ENCODE data around the gene ADAM12. TPM values are rescaled to one million over a fixed set of nuclear protein-coding genes. Genes with fewer than 3 reads are reported as not detected.
"Not testable (repeated sequence)": the region's sequence is repeated elsewhere in the genome, so short reads cannot be mapped to it uniquely, and the experiment has no call there.

ADAM12 gene
- total RNA-seq, 1 donor from 2014 or later = not detected

DNA sequence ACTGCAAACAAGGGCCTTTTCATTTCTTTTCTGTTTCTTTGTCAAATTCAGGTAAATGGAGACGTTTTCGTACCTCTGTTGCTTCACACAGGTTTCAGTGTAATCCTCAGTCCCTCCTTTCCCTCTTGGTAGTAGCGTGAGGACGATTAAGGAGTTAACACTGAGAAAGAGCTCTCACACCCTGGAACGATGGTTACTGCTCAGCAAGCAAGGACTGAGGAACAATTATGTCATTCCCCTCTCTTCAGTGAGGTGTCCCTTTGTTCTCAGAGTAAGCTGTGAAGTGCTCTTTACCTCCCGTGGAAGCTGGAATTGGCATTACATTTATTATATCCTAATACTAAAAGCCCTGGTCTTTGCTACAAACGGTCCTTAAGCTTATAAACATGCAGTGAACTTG, 396.0 kb downstream of the ADAM12 start:
- DNase-seq (ENCODE audit: low spot score) (no peak), ATAC-seq (no peak)

DNA sequence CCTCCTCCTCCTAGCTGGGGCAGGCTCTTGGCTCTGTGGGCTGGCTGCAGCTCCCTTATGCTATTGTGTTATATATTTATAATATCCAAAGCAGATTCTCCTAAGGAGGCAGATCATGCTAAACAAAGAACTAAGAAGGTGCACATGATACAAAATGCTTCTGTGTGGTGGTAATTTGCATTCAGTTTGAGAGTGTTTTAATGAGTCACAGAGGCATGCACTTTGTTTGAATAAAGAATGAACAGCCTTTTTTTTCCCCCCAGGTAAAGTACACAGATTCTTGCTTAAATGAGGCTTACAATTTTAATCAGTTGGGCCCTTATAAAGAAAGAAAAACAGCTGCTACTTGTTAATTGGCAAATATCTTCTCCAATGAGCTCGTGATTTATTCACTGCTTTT, 396.9 kb downstream of the ADAM12 start:
- ATAC-seq (no peak), DNase-seq (ENCODE audit: low spot score) (no peak)

DNA sequence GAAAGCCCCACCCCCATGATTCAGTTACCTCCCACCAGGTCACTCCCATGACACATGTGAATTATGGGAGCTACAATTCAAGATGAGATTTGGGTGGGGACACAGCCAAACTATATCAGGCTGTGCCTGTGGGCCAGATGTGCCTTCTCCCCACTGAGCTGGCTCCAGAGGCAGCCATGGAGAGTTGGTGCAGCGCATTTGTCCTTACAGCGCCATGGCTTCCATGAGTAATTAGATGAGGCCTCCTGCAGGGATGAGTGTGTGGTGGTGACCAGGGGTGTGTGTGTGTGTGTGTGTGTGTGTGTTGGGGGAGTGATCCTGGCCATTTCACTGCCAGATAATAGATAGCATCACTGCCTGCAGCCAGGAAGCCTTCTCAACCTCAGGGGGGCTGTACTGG, 397.3 kb downstream of the ADAM12 start:
- no peak for ATAC-seq
- DNase-seq (ENCODE audit: low spot score) = no peak

DNA sequence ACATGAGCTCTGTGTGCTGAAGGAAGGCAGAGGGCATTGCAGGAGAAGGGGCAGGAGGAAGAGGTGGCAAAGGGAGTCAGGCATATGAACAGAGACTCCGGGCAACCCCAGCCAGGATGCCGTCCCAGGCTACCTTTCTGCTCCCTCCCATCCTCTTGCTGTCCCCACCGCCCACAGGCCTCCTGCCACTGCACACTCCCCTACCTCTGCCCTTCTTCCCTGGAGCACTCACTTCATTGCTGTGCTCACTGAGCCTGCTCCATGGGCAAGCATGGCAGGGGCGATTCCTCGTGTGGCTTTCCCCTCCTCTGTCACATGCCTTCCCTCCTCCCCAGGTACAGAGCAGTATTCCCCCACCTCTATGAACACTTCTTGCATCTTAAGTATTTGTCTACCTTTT, 398.5 kb downstream of the ADAM12 start:
- DNase-seq (ENCODE audit: low spot score) = no peak
- ATAC-seq = no peak

DNA sequence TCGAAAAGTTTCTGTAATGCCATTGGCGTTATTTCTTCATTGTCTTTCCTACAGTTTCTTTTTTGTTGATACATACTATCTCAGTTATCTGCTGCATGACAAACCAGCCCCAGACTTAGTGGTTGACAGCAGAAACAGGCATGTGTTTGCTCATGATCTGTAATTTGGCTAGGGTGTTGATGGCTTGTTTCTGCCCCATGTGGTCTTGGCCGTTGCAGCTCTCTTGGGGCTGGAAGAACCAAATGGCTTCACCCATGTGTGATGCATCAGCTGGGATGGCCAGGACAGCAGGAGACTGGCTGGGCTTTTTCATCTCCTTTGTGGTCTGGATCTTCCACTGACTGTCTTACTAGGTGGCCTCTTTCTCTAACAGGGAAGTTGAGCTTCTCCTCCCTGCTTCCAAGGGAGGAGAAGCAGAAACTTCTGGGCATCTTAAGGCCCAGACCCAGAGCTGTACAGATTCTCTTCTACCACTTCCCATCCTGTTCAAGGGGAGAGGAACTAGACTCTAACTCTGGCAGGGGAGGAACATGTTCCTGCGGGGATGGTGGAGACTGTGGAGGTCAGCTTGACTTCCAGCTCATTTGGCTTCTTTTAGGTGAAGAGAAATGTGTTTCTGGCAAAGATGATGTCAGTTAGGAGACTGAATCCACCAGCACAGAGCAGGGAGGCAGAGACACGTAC, 402.6 kb downstream of the ADAM12 start:
- no peak for ATAC-seq
- DNase-seq (ENCODE audit: low spot score) = no peak

DNA sequence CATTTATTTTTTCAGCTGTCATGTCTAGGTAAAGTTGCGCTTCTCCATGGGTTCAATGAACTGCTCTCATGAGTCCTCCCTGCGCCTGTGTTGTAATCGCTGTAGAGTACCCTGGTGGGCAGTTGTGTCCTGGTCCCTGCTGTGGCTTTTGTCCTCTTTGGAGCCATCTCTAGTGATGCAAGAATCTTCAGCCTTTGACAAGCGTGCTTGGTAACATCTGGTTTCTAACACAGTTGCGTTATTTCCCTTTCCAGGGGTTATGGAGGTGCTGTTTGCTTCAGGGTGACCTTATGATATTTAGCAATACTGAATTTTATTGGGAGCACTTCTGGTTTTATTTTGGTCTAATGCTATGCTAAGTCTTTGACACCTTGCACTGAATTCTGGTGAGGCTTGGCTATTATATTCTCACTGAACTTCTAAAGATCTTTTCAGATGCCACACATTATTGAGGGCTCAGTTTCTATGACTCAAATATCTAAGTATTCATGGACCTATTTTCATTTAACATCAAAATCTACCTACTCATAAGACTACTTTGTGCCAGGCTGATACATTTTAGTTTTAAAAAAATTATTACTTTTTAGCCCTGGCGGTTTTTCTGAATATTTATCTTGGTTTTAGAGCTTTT, 403.3 kb downstream of the ADAM12 start:
- ATAC-seq = no peak
- no peak for DNase-seq (ENCODE audit: low spot score)

DNA sequence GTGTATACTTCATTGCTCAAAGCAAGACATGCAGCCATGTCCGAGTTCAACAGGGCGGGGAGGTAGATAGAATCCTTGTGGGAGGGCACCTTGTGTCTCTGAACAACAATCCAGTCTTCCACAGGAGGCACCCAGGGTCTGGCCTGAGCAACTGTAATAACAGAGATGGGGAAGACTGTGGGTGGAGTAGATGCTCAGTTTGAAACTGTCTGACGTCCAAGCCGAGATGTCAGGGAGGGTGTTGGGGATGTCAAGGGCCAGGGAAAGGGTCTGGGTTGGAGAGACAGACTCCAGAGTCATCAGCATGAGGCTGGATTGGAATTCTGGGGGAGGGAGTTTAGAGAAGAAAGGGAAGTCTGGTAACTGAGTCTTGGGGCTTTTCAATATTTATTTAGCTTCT, 403.9 kb downstream of the ADAM12 start:
- no peak for DNase-seq (ENCODE audit: low spot score)

DNA sequence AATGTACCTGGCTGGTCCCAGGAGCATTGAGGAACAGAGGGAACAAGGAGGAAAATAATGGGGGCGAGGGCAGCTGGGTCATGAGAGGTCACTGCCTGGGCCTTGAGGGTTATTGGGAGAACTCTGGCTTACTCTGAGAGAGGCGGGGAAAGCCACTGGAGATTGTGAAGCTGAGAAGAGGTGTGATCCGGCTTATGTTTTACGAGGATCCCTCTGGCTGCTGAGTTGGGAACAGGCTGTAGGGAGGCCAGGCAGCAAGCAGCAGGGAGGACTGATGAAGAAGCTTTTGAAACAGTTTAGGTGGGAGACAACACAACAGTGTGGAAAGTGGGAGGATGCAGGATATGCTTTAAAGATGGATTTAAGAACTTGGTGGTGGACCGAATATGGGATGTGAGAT, 404.6 kb downstream of the ADAM12 start:
- ATAC-seq (no peak), DNase-seq (ENCODE audit: low spot score) (no peak)

More for the DNA sequence above, 403.9 kb downstream of the ADAM12 start:
- no peak for ATAC-seq

DNA sequence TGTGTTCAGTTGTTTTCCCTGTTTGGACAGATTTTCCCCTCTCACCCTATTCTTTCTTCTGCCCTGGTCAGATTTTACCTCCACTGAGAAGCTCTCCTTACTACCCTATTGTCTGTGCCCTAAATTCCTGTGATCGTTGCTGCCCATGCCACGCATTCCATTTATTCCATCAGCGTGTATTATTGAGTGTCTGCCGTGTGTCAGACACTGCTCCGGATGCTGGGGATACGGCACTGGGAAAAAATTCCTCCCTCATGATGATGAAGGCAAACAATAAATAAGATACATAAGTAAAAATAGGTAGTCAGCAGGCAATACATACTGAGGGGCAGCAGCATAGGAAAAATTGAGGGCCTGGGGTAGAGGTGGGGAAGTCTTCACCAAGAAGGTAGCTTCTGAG, 405.1 kb downstream of the ADAM12 start:
- ATAC-seq (no peak), DNase-seq (ENCODE audit: low spot score) (no peak)

DNA sequence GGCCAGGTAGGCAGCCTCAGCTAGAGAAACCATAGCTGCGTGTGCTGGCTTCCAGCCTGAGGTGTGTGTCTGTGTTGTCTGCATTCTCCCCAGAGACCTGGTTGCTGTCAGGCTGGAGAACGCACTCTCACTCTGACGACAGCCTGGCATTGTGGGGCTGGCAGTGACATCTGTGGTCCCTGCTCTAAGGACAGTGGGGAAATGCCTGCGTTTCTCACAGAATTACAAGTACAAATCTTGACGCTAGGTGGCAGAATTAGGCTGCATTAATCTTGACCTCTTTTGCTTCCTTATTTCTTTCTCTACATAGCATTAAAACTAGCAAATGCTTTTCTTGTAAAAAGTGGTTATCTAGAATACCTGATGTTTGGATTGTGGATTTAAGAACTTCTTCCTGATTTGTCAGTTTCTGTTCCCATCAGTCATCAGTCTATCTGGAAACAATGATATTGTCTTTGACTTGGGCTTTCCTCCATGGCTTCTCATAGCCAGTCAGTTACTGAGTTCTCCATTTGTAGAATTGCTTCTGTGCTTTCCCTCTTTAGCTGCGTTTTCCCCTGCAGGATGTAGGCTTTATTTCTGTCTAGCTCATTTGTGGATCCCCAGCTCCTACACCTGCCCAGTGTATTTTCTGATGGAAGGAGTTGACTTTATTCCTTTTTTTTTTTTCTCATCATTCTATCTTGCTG, 405.9 kb downstream of the ADAM12 start:
- peak; percentile 89 for ATAC-seq
- DNase-seq (ENCODE audit: low spot score) = no peak

DNA sequence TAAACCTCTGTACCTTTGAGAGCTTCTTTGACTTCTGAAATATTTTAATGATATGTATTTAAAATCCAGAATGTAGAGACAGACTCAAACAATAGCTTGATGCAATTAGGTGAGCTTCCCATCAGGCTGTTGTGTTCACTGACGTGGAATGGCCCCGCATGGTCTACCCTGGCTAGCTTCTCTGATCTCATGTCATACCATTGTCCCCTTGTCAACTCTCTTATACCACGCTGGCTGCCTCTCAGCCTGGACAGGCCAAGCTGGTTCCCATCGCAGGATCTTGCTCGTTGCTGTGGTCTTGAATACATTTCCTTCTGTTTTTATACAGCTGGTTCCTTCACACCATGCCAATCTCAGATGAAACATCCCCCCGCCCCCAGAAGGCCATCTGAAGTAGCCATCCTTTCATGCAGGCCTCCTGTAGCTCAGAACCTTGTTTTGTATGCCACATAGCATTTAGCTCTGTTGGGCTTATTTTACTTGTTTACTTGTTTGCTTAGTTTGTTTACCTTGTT, 407.7 kb downstream of the ADAM12 start:
- ATAC-seq = no peak
- DNase-seq (ENCODE audit: low spot score) = no peak

DNA sequence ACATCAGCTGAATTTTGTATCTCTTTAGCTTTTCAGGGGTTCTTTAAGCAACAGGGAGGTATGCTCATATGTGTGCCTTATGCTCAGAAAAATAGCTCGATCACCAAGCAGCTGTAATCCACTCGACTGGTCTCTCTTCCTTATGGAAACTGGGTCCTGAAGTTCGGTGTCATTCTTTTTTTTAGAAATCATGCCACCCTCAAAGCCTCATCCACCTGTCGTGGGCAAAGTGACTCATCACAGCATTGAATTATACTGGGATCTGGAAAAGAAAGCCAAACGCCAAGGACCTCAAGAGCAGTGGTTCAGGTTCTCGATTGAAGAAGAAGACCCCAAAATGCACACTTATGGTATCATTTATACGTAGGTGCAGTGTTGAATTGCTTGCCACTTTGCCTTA, 408.3 kb downstream of the ADAM12 start:
- ATAC-seq (no peak), DNase-seq (ENCODE audit: low spot score) (no peak)

DNA sequence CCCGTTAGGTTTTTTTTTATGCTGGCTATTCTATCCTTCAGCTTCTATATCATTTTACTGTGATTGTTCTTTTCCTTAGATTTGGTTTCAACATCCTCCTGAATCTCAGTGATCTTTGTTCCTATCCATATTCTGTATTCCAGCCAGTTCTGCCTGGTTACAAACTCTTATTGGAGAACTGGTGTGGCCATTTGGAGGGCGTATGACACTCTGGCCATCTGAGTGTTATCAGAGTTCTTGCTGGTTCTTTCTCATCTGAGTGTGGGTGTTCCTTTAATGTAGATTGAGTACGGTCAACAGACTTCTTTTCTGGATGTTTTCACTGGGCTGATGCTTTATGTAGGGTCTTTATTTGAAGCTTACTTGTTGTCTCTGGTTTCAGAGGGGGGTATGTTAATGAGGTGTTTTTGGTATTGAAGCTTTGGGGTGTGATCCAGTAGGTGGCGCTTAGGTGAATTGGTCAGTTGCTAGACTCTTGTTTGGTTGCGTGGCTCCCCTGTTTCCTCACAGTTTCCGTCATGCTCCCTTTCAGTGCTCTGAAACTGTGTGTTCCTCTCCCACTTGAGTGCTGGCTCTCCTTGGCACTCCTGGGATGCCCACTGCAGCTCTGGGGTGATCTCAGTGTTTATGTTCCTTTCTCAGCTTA, 411.2 kb downstream of the ADAM12 start:
- DNase-seq (ENCODE audit: low spot score) (no peak), ATAC-seq (no peak)

DNA sequence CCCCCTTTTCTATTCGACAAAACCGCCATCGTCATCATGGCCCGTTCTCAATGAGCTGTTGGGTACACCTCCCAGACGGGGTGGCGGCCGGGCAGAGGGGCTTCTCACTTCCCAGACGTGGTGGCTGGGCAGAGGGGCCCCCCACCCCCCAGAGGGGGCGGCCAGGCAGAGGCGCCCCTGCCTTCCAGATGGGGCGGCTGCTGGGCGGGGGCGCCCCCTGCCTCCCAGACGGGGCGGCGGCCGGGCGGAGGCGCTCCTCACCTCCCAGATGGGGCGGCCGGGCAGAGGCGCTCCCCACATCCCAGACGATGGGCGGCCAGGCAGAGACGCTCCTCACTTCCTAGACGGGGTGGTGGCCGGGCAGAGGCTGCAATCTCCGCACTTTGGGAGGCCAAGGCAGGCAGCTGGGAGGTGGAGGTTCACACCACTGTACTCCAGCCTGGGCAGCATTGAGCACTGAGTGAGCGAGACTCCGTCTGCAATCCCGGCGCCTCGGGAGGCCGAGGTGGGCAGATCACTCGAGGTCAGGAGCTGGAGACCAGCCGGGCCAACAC, 418.1 kb downstream of the ADAM12 start:
- DNase-seq (ENCODE audit: low spot score); ATAC-seq: not testable (repeated sequence)

DNA sequence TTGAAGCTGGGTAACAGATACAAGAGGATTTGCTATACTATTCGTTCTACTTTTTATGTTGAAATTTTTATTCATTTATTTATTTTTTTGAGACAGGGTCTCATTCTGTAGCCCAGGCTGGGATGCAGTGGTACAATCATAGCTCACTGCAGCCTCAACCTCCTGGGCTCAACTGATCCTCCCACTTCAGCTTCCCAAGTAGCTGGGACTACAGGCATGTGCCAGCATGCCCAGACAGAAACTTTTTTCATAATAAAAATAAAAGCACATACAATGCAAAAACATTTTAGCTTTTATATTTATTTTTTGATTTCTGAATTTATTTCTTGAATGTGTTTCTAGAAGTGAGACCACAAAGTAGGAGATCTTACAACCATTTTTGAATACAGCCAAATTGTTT, 420.7 kb downstream of the ADAM12 start:
- ATAC-seq = no peak
- DNase-seq (ENCODE audit: low spot score) = no peak

DNA sequence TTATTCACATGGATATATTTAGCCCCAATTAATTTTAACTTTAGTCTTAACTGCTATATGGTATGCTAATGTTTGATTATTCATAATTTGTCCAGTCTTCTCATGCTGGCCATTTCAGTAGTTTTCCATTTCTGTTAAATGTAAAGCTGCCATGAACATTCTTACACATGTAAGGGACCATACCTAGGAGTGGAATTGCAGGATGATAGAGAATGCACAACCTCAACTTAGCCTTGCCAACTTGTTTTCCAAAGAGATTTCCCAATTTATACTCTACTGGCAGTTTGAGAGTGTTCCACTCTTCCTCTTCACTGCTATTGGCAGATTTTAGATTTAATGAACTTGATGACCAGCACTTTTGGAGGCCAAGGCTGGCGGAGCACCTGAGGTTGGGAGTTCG, 423.7 kb downstream of the ADAM12 start:
- DNase-seq (ENCODE audit: low spot score) (no peak), ATAC-seq (no peak)
